ENCODE measurements around the gene TRAPPC11.

DNA sequence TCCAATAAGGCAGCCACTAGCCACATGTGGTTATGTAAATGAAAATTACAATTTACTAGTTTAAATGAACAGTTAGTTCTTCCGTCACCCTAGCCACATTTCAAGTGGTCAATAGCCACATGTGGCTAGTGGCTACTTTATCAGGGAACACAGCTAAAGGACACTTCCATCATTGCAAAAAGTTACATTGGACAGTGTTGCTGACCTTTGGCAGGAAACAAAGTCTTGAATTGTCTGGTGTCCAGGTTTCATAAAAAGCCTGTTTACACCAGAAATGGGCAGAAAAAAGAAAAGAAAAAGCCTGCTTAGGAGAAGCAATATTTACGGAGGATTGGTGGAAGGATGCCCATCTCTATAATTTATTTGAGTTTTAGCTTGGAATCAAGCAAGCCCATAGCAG is 38.7 kb upstream of the TRAPPC11 start:
- TF ChIP-seq, protein P1, sequence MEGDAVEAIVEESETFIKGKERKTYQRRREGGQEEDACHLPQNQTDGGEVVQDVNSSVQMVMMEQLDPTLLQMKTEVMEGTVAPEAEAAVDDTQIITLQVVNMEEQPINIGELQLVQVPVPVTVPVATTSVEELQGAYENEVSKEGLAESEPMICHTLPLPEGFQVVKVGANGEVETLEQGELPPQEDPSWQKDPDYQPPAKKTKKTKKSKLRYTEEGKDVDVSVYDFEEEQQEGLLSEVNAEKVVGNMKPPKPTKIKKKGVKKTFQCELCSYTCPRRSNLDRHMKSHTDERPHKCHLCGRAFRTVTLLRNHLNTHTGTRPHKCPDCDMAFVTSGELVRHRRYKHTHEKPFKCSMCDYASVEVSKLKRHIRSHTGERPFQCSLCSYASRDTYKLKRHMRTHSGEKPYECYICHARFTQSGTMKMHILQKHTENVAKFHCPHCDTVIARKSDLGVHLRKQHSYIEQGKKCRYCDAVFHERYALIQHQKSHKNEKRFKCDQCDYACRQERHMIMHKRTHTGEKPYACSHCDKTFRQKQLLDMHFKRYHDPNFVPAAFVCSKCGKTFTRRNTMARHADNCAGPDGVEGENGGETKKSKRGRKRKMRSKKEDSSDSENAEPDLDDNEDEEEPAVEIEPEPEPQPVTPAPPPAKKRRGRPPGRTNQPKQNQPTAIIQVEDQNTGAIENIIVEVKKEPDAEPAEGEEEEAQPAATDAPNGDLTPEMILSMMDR (conservative IDR thresholded peaks at IDR 0.05; ENCODE audit: low read depth, low read length) = no peak
- TF ChIP-seq EZH2 (IDR thresholded peaks at IDR 0.05; ENCODE audit: borderline replicate concordance, low read depth, low read length, poor library complexity, severe bottlenecking) = no peak

Measured in A673 (cell line).